ENCODE measurements around the gene RAB20.

RAB20 gene

DNA sequence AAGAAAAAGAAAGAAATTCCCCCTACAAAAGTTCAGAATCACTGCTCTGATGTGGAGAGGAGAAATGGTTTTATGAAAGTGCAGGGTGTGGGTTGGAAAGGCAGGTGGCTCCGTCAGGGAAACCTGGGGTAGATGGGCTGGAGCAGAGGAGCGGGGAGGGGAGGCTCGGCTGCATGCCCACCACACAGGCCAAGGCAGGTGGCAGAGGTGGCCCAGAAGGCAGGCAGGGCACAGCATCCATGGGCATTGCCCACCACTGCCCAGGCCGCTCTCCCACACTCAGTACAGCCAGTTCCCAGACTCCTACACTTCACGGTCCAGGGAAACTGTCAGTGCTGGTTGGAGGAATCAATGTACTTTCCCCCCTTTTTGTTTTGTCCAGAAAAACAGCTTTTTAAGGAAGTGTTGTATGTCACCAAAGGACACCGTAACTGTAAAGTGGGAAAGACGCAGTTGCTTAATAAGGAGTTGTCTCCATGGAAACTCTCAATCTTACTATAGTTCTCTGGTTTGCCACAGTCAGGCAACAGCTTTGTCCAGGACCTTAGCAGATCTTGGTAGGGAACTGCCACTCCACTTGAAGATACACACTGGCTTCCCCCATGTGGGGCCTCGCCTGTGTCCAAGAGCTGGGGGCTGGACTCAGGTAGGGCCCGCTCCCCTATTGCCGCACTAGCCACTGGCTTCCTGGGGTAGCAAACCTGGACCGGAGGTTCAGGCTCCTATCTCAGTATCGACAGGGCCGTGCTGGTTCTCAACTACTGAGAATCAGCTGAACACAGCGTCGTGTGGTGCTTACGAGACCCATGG is 82.9 kb downstream of the RAB20 start:
- Histone ChIP-seq H3K36me3 (ENCODE audit: control insufficient read depth, insufficient read depth, low read length) (peaks cover 12% of the 10 kb centered on the region), H3K27me3 (ENCODE audit: control insufficient read depth, insufficient read depth, low read length) (no peaks in the 10 kb centered on the region), H3K4me1 (ENCODE audit: control insufficient read depth, insufficient read depth, low read length) (no peaks in the 10 kb centered on the region)

DNA sequence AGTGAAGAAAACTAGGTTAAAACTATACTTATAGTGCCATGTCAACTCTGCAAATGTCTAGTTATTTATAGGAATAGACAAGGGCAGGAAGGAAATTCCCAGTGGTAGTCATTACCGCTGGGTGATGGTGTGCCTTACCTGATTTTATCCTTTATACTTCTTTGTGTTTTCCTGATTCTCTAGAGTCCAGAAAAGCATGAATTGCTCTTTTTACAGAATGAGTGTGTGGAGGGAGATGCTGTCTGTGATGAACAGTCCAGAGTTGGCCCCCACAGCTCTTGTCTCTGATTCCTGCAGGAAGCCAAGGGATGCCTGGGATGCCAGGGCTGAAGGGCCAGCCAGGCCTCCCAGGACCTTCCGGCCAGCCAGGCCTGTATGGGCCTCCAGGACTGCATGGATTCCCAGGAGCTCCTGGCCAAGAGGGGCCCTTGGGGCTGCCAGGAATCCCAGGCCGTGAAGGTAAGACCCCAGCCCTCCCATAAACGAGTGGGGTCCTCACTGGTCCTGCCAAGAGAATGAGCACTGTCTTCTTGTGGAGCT is 83.7 kb downstream of the RAB20 start:
- Histone ChIP-seq H3K4me3 (ENCODE audit: low read depth, low read length) (no peak overlapping the region), H3K4me1 (ENCODE audit: control insufficient read depth, insufficient read depth, low read length) (no peaks in the 10 kb centered on the region), H3K27me3 (ENCODE audit: control insufficient read depth, insufficient read depth, low read length) (no peaks in the 10 kb centered on the region), H3K36me3 (ENCODE audit: control insufficient read depth, insufficient read depth, low read length) (peaks cover 12% of the 10 kb centered on the region), H3K9ac (ENCODE audit: low read depth, low read length) (no peak overlapping the region), H3K9me3 (ENCODE audit: control insufficient read depth, insufficient read depth, low read length) (no peaks in the 10 kb centered on the region)

More for the DNA sequence above, 82.9 kb downstream of the RAB20 start:
- Histone ChIP-seq H3K9ac (ENCODE audit: low read depth, low read length) (no peak overlapping the region), H3K9me3 (ENCODE audit: control insufficient read depth, insufficient read depth, low read length) (no peaks in the 10 kb centered on the region), H3K4me3 (ENCODE audit: low read depth, low read length) (no peak overlapping the region)

DNA sequence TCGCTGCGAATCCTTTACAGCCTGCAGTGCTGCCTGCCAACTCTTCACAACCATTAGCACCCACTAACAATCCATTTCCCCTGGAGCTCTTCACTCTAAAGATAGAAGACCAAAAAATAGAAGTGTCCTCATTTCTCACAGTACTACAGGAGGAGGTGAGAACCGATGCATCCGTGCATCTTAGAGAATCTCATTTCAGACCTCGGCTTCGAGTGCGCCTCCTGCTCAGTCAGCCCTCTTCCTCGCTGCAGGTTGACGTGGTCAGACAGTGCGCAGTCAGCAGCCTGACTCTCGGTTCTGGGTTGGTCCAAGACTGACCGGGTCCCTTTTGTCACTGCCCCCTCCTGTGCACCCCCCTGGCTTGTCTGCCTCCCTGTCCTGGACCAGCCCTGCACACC is 85.3 kb downstream of the RAB20 start:
- H3K36me3 ChIP-seq (ENCODE audit: control insufficient read depth, insufficient read depth, low read length), result peaks cover 7% of the 10 kb centered on the region
- no peak overlapping the region for H3K4me3 ChIP-seq (ENCODE audit: low read depth, low read length)
- H3K9ac ChIP-seq (ENCODE audit: low read depth, low read length), result no peak overlapping the region
- no peaks in the 10 kb centered on the region for H3K9me3 ChIP-seq (ENCODE audit: control insufficient read depth, insufficient read depth, low read length)
- H3K4me1 ChIP-seq (ENCODE audit: control insufficient read depth, insufficient read depth, low read length), result no peaks in the 10 kb centered on the region
- no peaks in the 10 kb centered on the region for H3K27me3 ChIP-seq (ENCODE audit: control insufficient read depth, insufficient read depth, low read length)

DNA sequence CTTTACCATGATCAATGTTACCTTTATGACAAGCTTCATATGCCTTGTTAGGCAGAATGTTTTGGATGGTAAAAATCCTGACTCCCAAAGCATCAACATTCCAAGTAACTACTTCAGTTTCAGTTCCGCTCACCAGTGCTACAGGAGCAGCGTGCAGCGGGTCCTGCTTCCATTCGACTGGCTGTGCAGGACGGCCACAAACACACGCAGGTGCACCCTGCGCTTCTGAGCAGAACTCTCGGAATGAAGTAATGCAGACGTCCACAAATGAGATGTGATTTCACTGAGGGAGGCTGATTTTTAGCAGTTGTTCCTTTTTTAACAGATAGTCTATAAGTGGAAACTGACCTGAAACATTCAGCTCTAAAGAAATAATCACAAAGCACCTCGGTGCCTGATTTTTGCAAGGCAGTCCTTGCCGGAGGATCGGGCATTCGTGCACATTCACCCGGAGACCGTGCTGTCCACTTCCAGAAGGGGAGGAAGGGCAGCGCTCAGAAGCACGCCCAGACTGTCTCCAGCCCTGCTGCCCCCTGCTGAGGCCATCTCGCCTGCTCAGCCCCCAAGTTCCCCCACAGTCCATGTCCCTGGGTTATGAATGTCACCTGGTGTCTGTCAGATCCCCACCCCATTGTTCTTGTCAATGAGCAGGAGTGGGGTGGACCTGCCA is 85.8 kb downstream of the RAB20 start:
- H3K36me3 ChIP-seq (ENCODE audit: control insufficient read depth, insufficient read depth, low read length), result peaks cover 7% of the 10 kb centered on the region
- H3K9me3 ChIP-seq (ENCODE audit: control insufficient read depth, insufficient read depth, low read length), result no peaks in the 10 kb centered on the region

DNA sequence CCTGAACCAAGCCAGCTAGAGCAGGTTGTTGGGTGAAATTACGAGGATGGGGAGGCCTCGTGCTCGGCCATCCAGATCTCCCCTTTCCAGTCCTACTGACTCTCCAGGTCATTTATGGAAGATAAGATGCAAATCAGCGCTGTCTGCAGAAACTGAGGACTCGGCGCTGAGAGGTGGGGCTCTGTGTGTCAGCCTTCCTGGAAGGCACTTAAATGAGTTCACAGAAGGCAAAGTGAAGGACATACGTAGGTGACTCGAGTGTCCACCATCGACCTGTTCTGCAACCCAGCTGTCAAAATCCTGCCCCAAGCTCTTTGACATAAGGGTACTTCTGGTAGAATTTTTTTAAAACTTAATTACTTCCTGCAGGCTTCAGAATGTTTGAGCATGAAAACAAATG is 86.4 kb downstream of the RAB20 start:
- Histone ChIP-seq H3K9me3 (ENCODE audit: control insufficient read depth, insufficient read depth, low read length) (no peaks in the 10 kb centered on the region), H3K4me1 (ENCODE audit: control insufficient read depth, insufficient read depth, low read length) (no peaks in the 10 kb centered on the region), H3K27me3 (ENCODE audit: control insufficient read depth, insufficient read depth, low read length) (no peaks in the 10 kb centered on the region), H3K4me3 (ENCODE audit: low read depth, low read length) (no peak overlapping the region), H3K36me3 (ENCODE audit: control insufficient read depth, insufficient read depth, low read length) (peaks cover 7% of the 10 kb centered on the region), H3K9ac (ENCODE audit: low read depth, low read length) (no peak overlapping the region)

More for the DNA sequence above, 85.8 kb downstream of the RAB20 start:
- no peaks in the 10 kb centered on the region for H3K27me3 ChIP-seq (ENCODE audit: control insufficient read depth, insufficient read depth, low read length)
- no peak overlapping the region for H3K4me3 ChIP-seq (ENCODE audit: low read depth, low read length)
- no peak overlapping the region for H3K9ac ChIP-seq (ENCODE audit: low read depth, low read length)
- H3K4me1 ChIP-seq (ENCODE audit: control insufficient read depth, insufficient read depth, low read length), result no peaks in the 10 kb centered on the region

DNA sequence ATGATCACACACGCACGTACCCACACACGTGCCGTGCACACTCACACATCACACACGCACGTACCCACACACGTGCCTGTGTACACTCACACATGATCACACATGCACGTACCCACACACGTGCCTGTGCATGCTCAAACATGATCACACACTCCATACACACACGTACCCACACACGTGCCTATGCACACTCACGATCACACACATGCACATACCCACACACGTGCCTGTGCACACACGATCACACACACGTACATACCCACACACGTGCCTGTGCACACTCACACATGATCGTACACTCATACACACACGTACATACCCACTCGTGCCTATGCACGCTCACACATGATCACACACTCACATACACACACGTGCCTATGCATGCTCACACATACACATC is 86.8 kb downstream of the RAB20 start:
- H3K36me3 ChIP-seq (ENCODE audit: control insufficient read depth, insufficient read depth, low read length), result peaks cover 7% of the 10 kb centered on the region
- no peaks in the 10 kb centered on the region for H3K9me3 ChIP-seq (ENCODE audit: control insufficient read depth, insufficient read depth, low read length)
- no peak overlapping the region for H3K9ac ChIP-seq (ENCODE audit: low read depth, low read length)
- no peak overlapping the region for H3K4me3 ChIP-seq (ENCODE audit: low read depth, low read length)
- no peaks in the 10 kb centered on the region for H3K4me1 ChIP-seq (ENCODE audit: control insufficient read depth, insufficient read depth, low read length)
- H3K27me3 ChIP-seq (ENCODE audit: control insufficient read depth, insufficient read depth, low read length), result no peaks in the 10 kb centered on the region

Data from iPS-15b (cell line).